ENCODE measurements around the gene CCN5.

CCN5 gene

DNA sequence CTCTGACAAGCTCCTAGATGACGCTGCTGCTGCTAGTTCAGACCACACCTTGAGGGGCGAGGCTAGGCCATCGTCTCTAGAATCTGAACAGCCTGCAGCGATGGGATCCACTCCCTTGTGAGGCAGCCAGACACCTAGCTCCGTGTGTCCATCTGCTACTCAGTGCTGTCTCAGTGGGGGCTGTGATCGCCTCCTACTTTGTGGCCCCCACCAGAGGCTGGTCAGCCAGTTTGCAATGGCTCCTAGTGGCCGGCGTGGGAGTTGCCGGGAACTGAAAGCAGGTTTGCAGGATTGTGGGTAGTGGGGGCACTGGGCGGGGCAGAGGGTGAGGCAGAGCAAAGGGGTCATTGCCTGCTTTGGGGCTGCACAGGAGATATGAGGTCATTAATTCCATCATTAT, 2.8 kb downstream of the CCN5 start:
- DNase-seq, result no peak

DNA sequence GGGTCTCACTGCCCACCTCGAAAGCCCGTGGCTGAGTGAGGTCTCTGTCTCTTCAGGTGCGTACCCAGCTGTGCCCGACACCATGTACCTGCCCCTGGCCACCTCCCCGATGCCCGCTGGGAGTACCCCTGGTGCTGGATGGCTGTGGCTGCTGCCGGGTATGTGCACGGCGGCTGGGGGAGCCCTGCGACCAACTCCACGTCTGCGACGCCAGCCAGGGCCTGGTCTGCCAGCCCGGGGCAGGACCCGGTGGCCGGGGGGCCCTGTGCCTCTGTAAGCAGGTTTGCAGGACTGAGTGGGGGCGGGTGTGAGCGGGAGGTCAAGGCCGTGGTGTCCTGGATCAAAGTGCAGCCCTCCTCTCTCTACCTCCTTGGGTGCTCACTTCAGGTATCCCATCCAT, 4.7 kb downstream of the CCN5 start:
- DNase-seq, result no peak

GRCh38 chr20:44720621-44720996, 5.4 kb downstream of the CCN5 start:
- DNase-seq, result no peak

DNA sequence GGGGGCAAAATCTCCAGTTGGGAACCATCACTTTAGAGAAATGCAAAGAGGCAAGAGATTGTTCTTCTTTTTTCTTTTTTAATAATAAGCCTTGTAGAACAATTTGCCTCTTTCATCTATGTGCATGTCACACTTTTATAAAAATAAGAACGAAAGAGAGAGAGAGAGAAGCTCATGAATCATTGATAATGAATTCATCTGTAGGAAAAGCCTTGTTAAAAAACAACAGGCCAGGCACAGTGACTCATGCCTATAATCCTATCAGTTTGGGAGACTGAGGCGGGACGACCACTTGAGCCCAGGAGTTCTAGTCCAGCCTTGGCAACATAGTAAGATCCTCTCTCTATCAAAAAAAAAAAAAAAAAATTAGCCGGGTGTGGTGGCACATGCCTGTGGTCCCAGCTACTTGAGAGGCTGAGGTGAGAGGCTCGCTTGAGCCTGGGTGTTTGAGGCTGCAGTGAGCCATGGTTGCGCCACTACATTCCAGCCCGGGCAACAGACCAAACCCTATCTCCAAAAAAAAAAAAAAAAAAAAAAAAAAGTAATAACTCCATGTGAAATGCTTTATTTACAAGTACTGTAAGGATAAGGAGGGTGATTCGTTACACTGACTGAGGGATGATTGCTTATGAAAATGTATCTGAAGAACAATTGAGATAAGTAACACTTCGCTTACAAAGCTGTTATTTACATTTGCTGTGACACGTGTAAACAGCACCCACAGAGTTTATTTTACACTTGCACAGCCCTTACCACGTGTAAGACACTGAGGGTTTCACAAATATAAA, 6.0 kb downstream of the CCN5 start:
- DNase-seq, result no peak

DNA sequence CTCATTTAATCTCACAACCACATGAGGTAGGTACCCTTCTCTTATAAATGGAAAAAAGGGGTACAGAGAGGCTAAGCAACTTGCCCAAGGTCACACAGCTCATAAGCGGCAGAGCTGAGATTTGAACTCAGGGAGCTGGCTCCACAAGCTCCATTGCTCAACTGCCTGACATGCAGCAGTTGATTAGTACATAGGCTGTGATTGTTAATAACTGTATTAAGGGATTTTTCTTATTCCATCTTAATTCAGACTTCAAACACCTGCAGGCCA, 6.6 kb downstream of the CCN5 start:
- DNase-seq, result no peak

DNA sequence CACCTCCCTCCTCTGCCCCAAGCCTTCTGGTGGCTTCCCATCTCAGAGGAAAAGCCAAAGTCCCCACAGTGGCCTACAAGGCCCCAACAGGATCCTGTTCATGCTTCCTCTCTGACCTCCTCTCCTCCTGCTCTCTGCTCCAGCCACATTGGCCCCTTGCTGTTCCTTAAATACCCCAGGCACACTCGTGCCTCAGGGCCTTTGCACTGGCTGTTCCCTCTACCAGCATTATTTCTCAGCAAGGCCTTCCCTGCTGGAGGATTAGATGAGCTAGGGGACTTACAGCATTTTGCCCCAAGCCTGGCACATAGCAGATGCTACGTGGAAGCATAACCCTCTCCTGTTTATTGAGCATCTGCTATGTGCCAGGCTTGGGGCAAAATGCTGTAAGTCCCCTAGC, 7.8 kb downstream of the CCN5 start:
- no peak for DNase-seq

DNA sequence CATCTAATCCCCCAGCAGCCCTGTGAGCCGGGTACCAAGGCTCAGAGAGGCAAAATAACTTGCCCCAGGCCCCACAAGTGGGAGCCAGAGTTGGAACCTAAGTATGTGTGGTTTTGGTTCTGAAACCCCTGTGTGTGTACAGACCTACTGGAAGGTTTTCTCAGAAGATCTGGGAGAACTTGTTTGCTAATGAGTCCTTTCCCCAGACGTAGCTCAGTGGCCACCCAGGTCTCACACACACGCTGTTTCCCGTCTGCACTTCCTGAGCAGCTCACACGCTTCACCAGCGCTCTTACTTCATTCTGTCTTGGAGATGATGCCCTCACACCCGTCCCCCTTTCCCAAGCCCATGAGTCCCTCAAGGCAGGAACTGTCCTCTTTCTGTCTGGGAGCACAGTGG, 8.2 kb downstream of the CCN5 start:
- DNase-seq, result no peak

GRCh38 chr20:44723798-44724362, 8.7 kb downstream of the CCN5 start:
- DNase-seq, result no peak

- no peak for DNase-seq
Measured at GRCh38 chr20:44724423-44725091, 9.4 kb downstream of the CCN5 start.

GRCh38 chr20:44725837-44726236, 10.7 kb downstream of the CCN5 start:
- no peak for DNase-seq

DNA sequence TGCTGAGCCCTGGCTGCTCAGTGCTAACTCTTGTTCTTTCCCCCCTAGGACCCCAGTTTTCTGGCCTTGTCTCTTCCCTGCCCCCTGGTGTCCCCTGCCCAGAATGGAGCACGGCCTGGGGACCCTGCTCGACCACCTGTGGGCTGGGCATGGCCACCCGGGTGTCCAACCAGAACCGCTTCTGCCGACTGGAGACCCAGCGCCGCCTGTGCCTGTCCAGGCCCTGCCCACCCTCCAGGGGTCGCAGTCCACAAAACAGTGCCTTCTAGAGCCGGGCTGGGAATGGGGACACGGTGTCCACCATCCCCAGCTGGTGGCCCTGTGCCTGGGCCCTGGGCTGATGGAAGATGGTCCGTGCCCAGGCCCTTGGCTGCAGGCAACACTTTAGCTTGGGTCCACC, 11.9 kb downstream of the CCN5 start:
- DNase-seq, result no peak

- no peak for DNase-seq
Measured at GRCh38 chr20:44727651-44728050, 12.5 kb downstream of the CCN5 start.

DNA sequence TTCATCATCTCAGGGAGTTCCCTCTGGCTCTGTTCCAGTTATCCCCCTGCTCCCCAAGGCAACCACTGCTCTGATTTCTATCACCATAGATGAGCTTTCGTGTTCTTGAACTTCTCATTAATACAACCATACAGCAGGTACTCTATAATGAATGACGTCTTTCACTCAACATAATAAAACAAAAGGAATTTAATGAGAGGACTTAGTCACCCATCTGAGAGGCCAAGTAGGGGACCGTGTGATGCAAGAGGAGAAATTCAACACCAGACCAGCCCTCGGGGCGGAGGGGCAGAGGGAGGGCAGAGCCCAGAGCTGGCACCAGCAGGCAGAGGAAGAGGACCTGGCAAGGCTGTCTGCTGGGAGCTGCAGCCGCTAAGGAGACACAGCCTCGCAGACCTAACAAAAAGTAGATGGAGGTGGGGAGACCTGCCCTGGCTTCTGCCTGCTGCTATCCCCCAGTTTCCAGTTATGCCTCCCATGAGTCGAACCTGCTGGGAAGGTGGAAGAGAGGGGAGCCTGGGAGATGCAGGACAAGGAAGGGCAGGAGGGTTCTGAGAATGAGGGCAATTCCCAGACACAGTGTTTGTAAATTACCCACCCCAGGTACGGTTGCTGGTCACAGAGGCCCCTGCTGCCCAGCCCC, 13.8 kb downstream of the CCN5 start:
- no peak for DNase-seq

GRCh38 chr20:44730441-44730840, 15.3 kb downstream of the CCN5 start:
- no peak for DNase-seq

DNA sequence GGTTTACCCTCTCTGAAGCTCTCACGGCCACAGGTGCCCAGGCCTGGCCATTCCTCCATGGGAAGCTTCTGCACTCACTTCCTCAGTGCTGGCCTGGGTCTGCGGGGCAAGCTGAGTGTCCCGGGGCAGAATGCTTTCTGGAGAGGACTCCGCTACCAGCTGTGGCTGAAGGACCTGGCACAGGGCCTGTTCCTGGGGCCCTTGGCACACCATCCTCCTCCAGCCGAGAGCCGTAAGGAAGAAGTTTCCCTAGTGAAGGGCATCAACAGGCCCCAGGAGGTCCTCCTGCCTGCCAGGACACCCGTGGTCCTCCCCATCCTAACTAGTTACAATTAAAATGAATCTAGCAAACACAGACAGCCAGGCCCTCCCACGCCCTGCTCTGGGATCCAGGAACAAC, 16.5 kb downstream of the CCN5 start:
- no peak for DNase-seq

GRCh38 chr20:44732327-44732726, 17.2 kb downstream of the CCN5 start:
- no peak for DNase-seq

DNA sequence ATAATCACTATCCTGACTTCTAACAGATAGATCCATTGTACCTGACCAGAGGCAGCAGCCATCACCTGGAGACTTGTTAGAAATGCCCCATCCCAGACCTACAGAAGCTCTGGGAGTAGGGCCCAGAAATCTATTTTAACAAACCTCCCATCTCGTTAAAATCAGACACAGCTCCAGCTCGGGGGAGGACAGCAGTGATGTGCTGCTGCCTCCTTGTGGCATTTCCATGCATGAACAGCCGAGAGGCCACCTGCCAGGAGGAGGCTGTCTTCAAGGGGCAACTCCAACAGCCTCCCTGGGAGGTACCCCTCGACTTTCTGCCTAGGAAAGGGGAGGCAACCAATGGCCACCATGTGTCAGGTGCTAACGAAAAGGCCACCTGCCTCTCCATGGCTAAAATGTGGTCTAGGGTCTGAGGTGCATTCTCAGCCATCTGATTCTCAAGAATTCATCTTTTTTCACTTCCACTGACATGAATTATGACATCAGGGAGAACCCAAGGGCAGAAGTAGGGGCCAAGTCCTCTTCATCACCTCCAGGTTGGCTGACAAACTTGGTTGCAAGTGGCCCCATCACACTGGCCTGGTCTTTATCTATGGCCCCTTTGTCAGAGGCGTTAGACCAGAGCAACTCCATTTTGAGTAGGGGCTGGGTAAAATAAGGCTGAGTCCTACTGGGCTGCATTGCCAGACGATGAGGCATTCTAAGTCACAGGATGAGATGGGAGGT, 18.3 kb downstream of the CCN5 start:
- DNase-seq, result peak; percentile 55

DNA sequence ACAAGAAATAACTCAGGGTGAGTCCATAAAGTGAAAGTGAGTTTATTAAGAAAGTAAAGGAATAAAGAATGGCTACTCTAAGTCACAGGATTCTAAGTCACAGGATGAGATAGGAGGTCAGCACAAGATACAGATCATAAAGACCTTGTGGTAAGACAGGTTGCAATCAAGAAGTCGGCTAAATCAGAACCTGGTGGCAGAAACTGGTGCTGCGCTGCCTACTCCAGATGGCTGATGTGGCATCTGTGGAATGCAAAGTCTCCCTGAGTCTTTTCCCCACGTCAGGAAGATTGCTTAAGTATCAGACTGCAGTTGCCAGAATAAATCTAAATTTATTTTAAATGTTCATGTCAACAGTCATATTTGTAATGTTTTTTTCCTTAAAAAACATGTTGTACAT, 19.8 kb downstream of the CCN5 start:
- DNase-seq, result no peak

DNA sequence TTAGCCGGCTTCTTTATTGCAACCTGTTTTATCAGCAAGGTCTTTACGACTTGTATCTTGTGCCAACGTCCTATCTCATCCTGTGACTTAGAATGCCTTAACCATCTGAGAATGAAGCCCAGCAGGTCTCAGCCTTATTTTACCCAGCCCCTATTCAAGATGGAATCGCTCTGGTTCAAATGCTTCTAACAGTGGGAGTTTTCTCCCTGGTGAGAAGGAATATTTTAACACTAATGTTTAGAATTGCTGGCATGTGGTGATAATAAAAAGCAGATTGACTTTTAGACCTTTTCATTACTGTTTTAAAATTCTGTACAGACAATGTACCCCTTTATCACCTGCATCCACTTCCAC, 20.6 kb downstream of the CCN5 start:
- no peak for DNase-seq

DNA sequence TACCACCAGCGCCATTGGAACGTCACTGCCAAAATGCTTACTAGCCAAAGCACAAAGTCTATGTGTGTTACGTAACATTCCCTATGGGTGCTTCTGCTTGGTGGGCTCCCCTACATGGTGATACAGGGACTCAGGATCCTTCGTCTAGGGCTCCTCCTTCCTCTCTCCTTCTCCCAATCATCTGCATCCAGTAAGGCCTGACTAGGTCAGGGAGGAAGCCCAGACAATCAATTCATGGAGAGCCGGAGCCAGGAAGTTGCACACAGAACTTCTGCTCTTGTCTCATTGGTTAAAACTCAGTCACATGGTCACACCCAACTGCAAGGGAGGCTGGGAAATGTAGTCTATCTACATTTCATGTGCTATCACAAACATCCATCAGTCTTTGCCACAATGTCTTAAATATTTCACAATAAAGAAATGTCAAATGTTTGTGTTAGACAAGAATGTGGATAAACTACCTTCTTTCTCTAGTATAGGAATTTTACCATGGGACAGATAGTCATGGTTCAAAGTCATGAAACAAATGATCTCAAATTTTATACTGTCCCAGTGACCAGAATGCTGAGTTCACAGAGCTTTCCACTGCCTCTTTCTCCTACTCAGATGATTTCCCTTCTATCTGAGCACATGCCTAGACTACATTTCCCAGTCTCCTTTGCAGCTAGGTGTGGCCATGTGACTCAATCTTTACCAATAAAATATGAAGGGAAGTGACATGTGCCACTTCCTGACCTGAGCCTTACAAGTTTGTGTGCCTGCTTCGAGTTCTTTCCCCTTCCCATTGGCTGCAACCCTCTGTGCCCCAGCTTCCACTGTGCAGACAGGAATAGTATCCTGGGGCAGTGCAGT, 21.2 kb downstream of the CCN5 start:
- peak; percentile 25 for DNase-seq

DNA sequence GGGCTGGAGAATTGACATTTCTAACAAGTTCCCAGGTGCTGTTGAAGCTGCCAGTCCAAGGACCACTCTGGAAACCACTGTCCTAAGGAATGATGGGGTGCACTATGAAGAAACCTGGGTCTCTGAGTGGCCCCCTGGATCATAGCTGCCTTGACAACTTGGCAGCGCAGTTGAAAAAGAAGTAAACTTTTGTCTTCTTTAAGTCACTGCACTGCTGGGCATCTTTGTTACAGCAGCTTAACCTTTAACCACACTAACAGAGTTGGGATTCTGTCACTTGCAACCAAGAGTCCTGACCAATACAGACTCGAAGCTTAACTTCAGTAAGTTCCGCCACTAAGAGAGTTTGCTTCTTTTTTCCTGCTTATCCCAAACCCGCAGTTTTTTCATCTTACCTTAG, 21.9 kb downstream of the CCN5 start:
- DNase-seq, result no peak

- DNase-seq, result peak; percentile 47
Measured at GRCh38 chr20:44738813-44739477, 23.8 kb downstream of the CCN5 start.

Data from stimulated activated CD4-positive, alpha-beta T cell treated with anti-CD3 and anti-CD28 coated beads, Interleukin-1b, Interleukin-23, amount 100 ng/mL, for 48 hours (primary cell).